Immature natural killer cell (primary cell): ENCODE data around the gene KTN1. TPM values are rescaled to one million over a fixed set of nuclear protein-coding genes. Genes with fewer than 3 reads are reported as not detected.

ENCODE experiments used
- DNase-seq, 3 donors: peaks; one replicate each; pipeline ENCODE4 v3.0.0; 2022; ENCODE audit warnings: mixed read lengths in 1 of 3
- H3K27ac Mint-ChIP-seq, 6 donors: one replicate each; pipeline ENCODE4 v1.8.0; 2020; ENCODE audit warnings: mixed read lengths in 6 of 6, mild to moderate bottlenecking in 5 of 6, inconsistent platforms in 4 of 6, moderate library complexity in 3 of 6
- H3K27me3 Mint-ChIP-seq, 3 donors: one replicate each; pipeline ENCODE4 v1.8.0; 2020 to 2021; ENCODE audit warnings: low read depth in 3 of 3, mild to moderate bottlenecking in 3 of 3, mixed read lengths in 3 of 3, moderate library complexity in 3 of 3, inconsistent platforms in 1 of 3
- H3K36me3 Mint-ChIP-seq, 3 donors: one replicate each; pipeline ENCODE4 v1.8.0; 2020; ENCODE audit warnings: mixed read lengths in 3 of 3, inconsistent platforms in 2 of 3, mild to moderate bottlenecking in 2 of 3
- H3K4me1 Mint-ChIP-seq, 2 donors: one replicate each; pipeline ENCODE4 v1.8.0; 2020; ENCODE audit warnings: inconsistent platforms in 2 of 2, mild to moderate bottlenecking in 2 of 2, mixed read lengths in 2 of 2, moderate library complexity in 1 of 2
- H3K4me3 Mint-ChIP-seq, 5 donors: one replicate each; pipeline ENCODE4 v1.8.0; 2020; ENCODE audit warnings: mild to moderate bottlenecking in 5 of 5, mixed read lengths in 5 of 5, inconsistent platforms in 3 of 5, moderate library complexity in 3 of 5
- H3K9me3 Mint-ChIP-seq, 6 donors: one replicate each; pipeline ENCODE4 v1.8.0; 2020; ENCODE audit warnings: mild to moderate bottlenecking in 6 of 6, mixed read lengths in 6 of 6, inconsistent platforms in 4 of 6, moderate library complexity in 3 of 6
- polyA plus RNA-seq, 3 donors: library from polyadenylated mRNA; unstranded; fragments of 300-500 nt; fragmentation: Illumina TruSeq; gene quantifications; one replicate each; pipeline ENCODE4 v1.2.3, GENCODE V29; 2021

Gene KTN1
- polyA plus RNA-seq, 3 donors from 2014 or later = 4.8 to 30.5 (median 18.5) TPM

- Mint-ChIP-seq H3K36me3 (peaks cover 0 to 4% (median 0%) of the 10 kb centered on the region in 3 donors), H3K27me3 (no peaks in the 10 kb centered on the region), H3K9me3 (no peaks in the 10 kb centered on the region), H3K4me1 (peaks cover 22 to 45% of the 10 kb centered on the region in 2 donors), H3K4me3 (no peak overlapping the region), H3K27ac (no peak overlapping the region)
- no peak for DNase-seq
These were observed 27.4 kb downstream of the KTN1 start for GRCh38 chr14:55607386-55607785.

GRCh38 chr14:55609681-55610080 lies 29.7 kb downstream of the KTN1 start:
- Mint-ChIP-seq H3K4me1 (peaks cover 30 to 68% of the 10 kb centered on the region in 2 donors), H3K36me3 (peaks cover 0 to 10% (median 5%) of the 10 kb centered on the region in 3 donors), H3K9me3 (no peaks in the 10 kb centered on the region), H3K27ac (no peak overlapping the region), H3K27me3 (peaks cover 0 to 2% (median 0%) of the 10 kb centered on the region in 3 donors), H3K4me3 (no peak overlapping the region)
- no peak for DNase-seq

GRCh38 chr14:55610713-55611370 lies 30.8 kb downstream of the KTN1 start:
- no peak overlapping the region for H3K27ac Mint-ChIP-seq
- peaks cover 0 to 10% (median 5%) of the 10 kb centered on the region in 3 donors for H3K36me3 Mint-ChIP-seq
- peaks cover 32 to 69% of the 10 kb centered on the region in 2 donors for H3K4me1 Mint-ChIP-seq

GRCh38 chr14:55611859-55612258 lies 31.9 kb downstream of the KTN1 start:
- no peak for DNase-seq
- peaks cover 0 to 18% (median 14%) of the 10 kb centered on the region in 3 donors for H3K36me3 Mint-ChIP-seq
- no peak overlapping the region for H3K4me3 Mint-ChIP-seq
- H3K4me1 Mint-ChIP-seq = peaks cover 30 to 61% of the 10 kb centered on the region in 2 donors
- no peaks in the 10 kb centered on the region for H3K9me3 Mint-ChIP-seq
- peak overlapping the region in 1 of 6 donors; percentile 24 for H3K27ac Mint-ChIP-seq
- peaks cover 0 to 2% (median 2%) of the 10 kb centered on the region in 3 donors for H3K27me3 Mint-ChIP-seq

More at GRCh38 chr14:55610713-55611370, 30.8 kb downstream of the KTN1 start:
- Mint-ChIP-seq H3K27me3 (peaks cover 0 to 2% (median 0%) of the 10 kb centered on the region in 3 donors), H3K9me3 (no peaks in the 10 kb centered on the region), H3K4me3 (no peak overlapping the region)
- DNase-seq = no peak

GRCh38 chr14:55614304-55614703 lies 34.3 kb downstream of the KTN1 start:
- Mint-ChIP-seq H3K27ac (peak overlapping the region in 2 of 6 donors; percentile 8 to 11), H3K4me1 (peaks cover 19 to 42% of the 10 kb centered on the region in 2 donors), H3K9me3 (no peaks in the 10 kb centered on the region), H3K4me3 (no peak overlapping the region), H3K27me3 (peaks cover 0 to 2% (median 2%) of the 10 kb centered on the region in 3 donors), H3K36me3 (peaks cover 13 to 33% (median 27%) of the 10 kb centered on the region in 3 donors)
- no peak for DNase-seq

- H3K27ac Mint-ChIP-seq = no peak overlapping the region
- peaks cover 0 to 2% (median 0%) of the 10 kb centered on the region in 3 donors for H3K27me3 Mint-ChIP-seq
- no peaks in the 10 kb centered on the region for H3K9me3 Mint-ChIP-seq
- H3K4me1 Mint-ChIP-seq = peaks cover 1 to 10% of the 10 kb centered on the region in 2 donors
- no peak overlapping the region for H3K4me3 Mint-ChIP-seq
- H3K36me3 Mint-ChIP-seq = peaks cover 33 to 61% (median 55%) of the 10 kb centered on the region in 3 donors
- no peak for DNase-seq
These were observed 40.3 kb downstream of the KTN1 start for GRCh38 chr14:55620277-55620676.

- no peaks in the 10 kb centered on the region for H3K9me3 Mint-ChIP-seq
- H3K27ac Mint-ChIP-seq = no peak overlapping the region
- peaks cover 33 to 61% (median 55%) of the 10 kb centered on the region in 3 donors for H3K36me3 Mint-ChIP-seq
- H3K27me3 Mint-ChIP-seq = peaks cover 0 to 2% (median 0%) of the 10 kb centered on the region in 3 donors
- H3K4me1 Mint-ChIP-seq = peaks cover 0 to 10% of the 10 kb centered on the region in 2 donors
- H3K4me3 Mint-ChIP-seq = no peak overlapping the region
- DNase-seq = no peak
These were observed 41.0 kb downstream of the KTN1 start for GRCh38 chr14:55620981-55621380.

GRCh38 chr14:55621391-55621790 lies 41.4 kb downstream of the KTN1 start:
- H3K27ac Mint-ChIP-seq = no peak overlapping the region
- H3K4me1 Mint-ChIP-seq = peaks cover 0 to 10% of the 10 kb centered on the region in 2 donors
- no peaks in the 10 kb centered on the region for H3K9me3 Mint-ChIP-seq
- peaks cover 36 to 58% (median 51%) of the 10 kb centered on the region in 3 donors for H3K36me3 Mint-ChIP-seq
- no peak for DNase-seq
- no peaks in the 10 kb centered on the region for H3K27me3 Mint-ChIP-seq
- H3K4me3 Mint-ChIP-seq = no peak overlapping the region

- no peaks in the 10 kb centered on the region for H3K27me3 Mint-ChIP-seq
- no peaks in the 10 kb centered on the region for H3K9me3 Mint-ChIP-seq
- H3K36me3 Mint-ChIP-seq = peaks cover 33 to 52% (median 42%) of the 10 kb centered on the region in 3 donors
- peaks cover 0 to 10% of the 10 kb centered on the region in 2 donors for H3K4me1 Mint-ChIP-seq
- DNase-seq = no peak
- no peak overlapping the region for H3K4me3 Mint-ChIP-seq
- no peak overlapping the region for H3K27ac Mint-ChIP-seq
These were observed 44.9 kb downstream of the KTN1 start for GRCh38 chr14:55624913-55625312.

- Mint-ChIP-seq H3K4me1 (peaks cover 2 to 10% of the 10 kb centered on the region in 2 donors), H3K36me3 (peaks cover 35 to 53% (median 42%) of the 10 kb centered on the region in 3 donors), H3K27ac (no peak overlapping the region)
These were observed 45.5 kb downstream of the KTN1 start for GRCh38 chr14:55625481-55625880.

GRCh38 chr14:55626131-55626530 lies 46.1 kb downstream of the KTN1 start:
- no peak for DNase-seq
- peaks cover 0 to 1% (median 0%) of the 10 kb centered on the region in 3 donors for H3K27me3 Mint-ChIP-seq
- no peaks in the 10 kb centered on the region for H3K9me3 Mint-ChIP-seq
- H3K27ac Mint-ChIP-seq = peak overlapping the region in 1 of 6 donors; percentile 1
- H3K4me1 Mint-ChIP-seq = peaks cover 2 to 10% of the 10 kb centered on the region in 2 donors
- H3K36me3 Mint-ChIP-seq = peaks cover 30 to 53% (median 35%) of the 10 kb centered on the region in 3 donors
- H3K4me3 Mint-ChIP-seq = no peak overlapping the region

More at GRCh38 chr14:55625481-55625880, 45.5 kb downstream of the KTN1 start:
- no peak for DNase-seq
- H3K9me3 Mint-ChIP-seq = no peaks in the 10 kb centered on the region
- H3K4me3 Mint-ChIP-seq = no peak overlapping the region
- H3K27me3 Mint-ChIP-seq = no peaks in the 10 kb centered on the region

- Mint-ChIP-seq H3K27ac (no peak overlapping the region), H3K4me3 (no peak overlapping the region), H3K9me3 (no peaks in the 10 kb centered on the region), H3K4me1 (peaks cover 0 to 2% of the 10 kb centered on the region in 2 donors), H3K27me3 (peaks cover 0 to 1% (median 0%) of the 10 kb centered on the region in 3 donors), H3K36me3 (peaks cover 25 to 41% (median 27%) of the 10 kb centered on the region in 3 donors)
- DNase-seq = no peak
These were observed 48.4 kb downstream of the KTN1 start for GRCh38 chr14:55628426-55628825.

- H3K4me1 Mint-ChIP-seq = no peaks in the 10 kb centered on the region
- no peak for DNase-seq
- H3K9me3 Mint-ChIP-seq = no peaks in the 10 kb centered on the region
These were observed 58.7 kb downstream of the KTN1 start for GRCh38 chr14:55638665-55639064.

GRCh38 chr14:55641290-55641689 lies 61.3 kb downstream of the KTN1 start:
- Mint-ChIP-seq H3K27me3 (no peaks in the 10 kb centered on the region), H3K4me1 (no peaks in the 10 kb centered on the region), H3K36me3 (peaks cover 21 to 36% (median 22%) of the 10 kb centered on the region in 3 donors), H3K27ac (no peak overlapping the region), H3K4me3 (no peak overlapping the region), H3K9me3 (no peaks in the 10 kb centered on the region)
- no peak for DNase-seq

More at GRCh38 chr14:55638665-55639064, 58.7 kb downstream of the KTN1 start:
- no peaks in the 10 kb centered on the region for H3K27me3 Mint-ChIP-seq
- no peak overlapping the region for H3K27ac Mint-ChIP-seq
- H3K36me3 Mint-ChIP-seq = peaks cover 21 to 47% (median 24%) of the 10 kb centered on the region in 3 donors
- H3K4me3 Mint-ChIP-seq = no peak overlapping the region
